HCT116 (cell line): Measurements from ENCODE around the gene KRT5. TPM values are rescaled to one million over a fixed set of nuclear protein-coding genes. Genes with fewer than 3 reads are reported as not detected.

Experiments
- ATAC-seq: fragments of 200-7000 bp; cut with Tn5 transposase; 2 replicates; pipeline ENCODE4 v1.9.1; 2020; ENCODE audit warnings: mild to moderate bottlenecking, moderate library complexity
- BruUV-seq: library from RNA; stranded (reverse); fragments of 400-500 nt; replicated peaks from 2 replicates; lab custom pipeline; 2021; lab: Mats Ljungman, UMichigan
- CTCF ChIA-PET: fragments of 300-600 bp; sonication (Branson Sonifier 250); formaldehyde crosslinking; loops from one replicate; lab custom pipeline; 2021; ENCODE audit warnings: antibody characterized with exemption; lab: Charles Lee
- POLR2A ChIA-PET: fragments of 300-600, 350-600 bp; sonication (Branson Sonifier 250); formaldehyde crosslinking; loops from one replicate; lab custom pipeline; 2021; ENCODE audit warnings: antibody characterized with exemption; lab: Charles Lee
- RAD21 ChIA-PET, 2 experiments: fragments of 300-600 bp; sonication (Branson Sonifier 250); formaldehyde crosslinking; loops; one replicate each; lab custom pipeline; 2023; ENCODE audit warnings: low total read pairs in 2 of 2; ENCODE audit not compliant: uncharacterized antibody in 2 of 2, unreplicated experiment in 2 of 2, low non-redundant PET in 1 of 2; lab: Charles Lee
- DNase-seq: peaks from one replicate; pipeline ENCODE4 v3.0.0-alpha.2; 2010; ENCODE audit warnings: low read depth, low spot score
- H2AFZ ChIP-seq: fragments of 200-600 bp; shearing (Covaris generic), sonication (generic); 2 replicates; pipeline ENCODE4 v1.6.1; 2017; ENCODE audit warnings: low read depth, mixed run types, mixed read lengths, antibody characterized with exemption, low read length; ENCODE audit not compliant: poor library complexity, severe bottlenecking
- H3K27ac ChIP-seq: 2 replicates; pipeline ENCODE4 v1.5.1; 2012; ENCODE audit warnings: low read depth, low read length
- H3K27me3 ChIP-seq: fragments of 200-600 bp; sonication (generic); 2 replicates; pipeline ENCODE4 v1.6.1; 2016; ENCODE audit warnings: mixed run types, low read length, mixed read lengths; ENCODE audit not compliant: insufficient read depth
- H3K36me3 ChIP-seq, 2 experiments: fragments of 200-500 bp in 1 of 2; fragments of 200-600 bp in 1 of 2; sonication (Bioruptor generic) in 1 of 2; sonication (generic) in 1 of 2; 2 replicates each; pipeline versions ENCODE4 v1.5.1 to v1.6.1; 2014 to 2016; ENCODE audit warnings: low read length in 2 of 2, inconsistent platforms in 1 of 2, mixed read lengths in 1 of 2, mixed run types in 1 of 2; ENCODE audit not compliant: insufficient read depth in 2 of 2, control insufficient read depth in 1 of 2
- H3K4me1 ChIP-seq, 2 experiments: fragments of 200-600 bp in 1 of 2; sonication (generic) in 1 of 2; 2 replicates each; pipeline versions ENCODE4 v1.5.1 to v1.6.1; 2012 to 2017; ENCODE audit warnings: low read length in 2 of 2, inconsistent platforms in 1 of 2, mild to moderate bottlenecking in 1 of 2, mixed read lengths in 1 of 2, mixed run types in 1 of 2, moderate library complexity in 1 of 2; ENCODE audit not compliant: insufficient read depth in 2 of 2, control insufficient read depth in 1 of 2
- H3K4me2 ChIP-seq: fragments of 200-600 bp; sonication (generic); 2 replicates; pipeline ENCODE4 v1.6.1; 2017; ENCODE audit warnings: mixed run types, low read length, mixed read lengths
- H3K4me3 ChIP-seq, 2 experiments: fragments of 200-600 bp in 1 of 2; sonication (generic) in 1 of 2; replicated peaks in 1 of 2; 2 replicates each; pipeline ENCODE4 v1.5.1; 2011 to 2016; ENCODE audit warnings: low read length in 2 of 2, control low read depth in 1 of 2, low read depth in 1 of 2, mild to moderate bottlenecking in 1 of 2, mixed read lengths in 1 of 2, mixed run types in 1 of 2
- H3K79me2 ChIP-seq: fragments of 200-600 bp; sonication (generic); 2 replicates; pipeline ENCODE4 v1.6.1; 2017; ENCODE audit warnings: mild to moderate bottlenecking, mixed run types, low read length, moderate library complexity, mixed read lengths; ENCODE audit not compliant: insufficient read depth
- H3K9ac ChIP-seq: fragments of 200-600 bp; sonication (generic); 2 replicates; pipeline ENCODE4 v1.6.1; 2016; ENCODE audit warnings: low read length, mixed read lengths
- H3K9me2 ChIP-seq: fragments of 200-600 bp; sonication (generic), shearing (Covaris generic); 2 replicates; pipeline ENCODE4 v1.6.1; 2017; ENCODE audit warnings: mixed run types, mild to moderate bottlenecking, moderate library complexity; ENCODE audit not compliant: insufficient read depth
- H3K9me3 ChIP-seq, 2 experiments: fragments of 200-500 bp in 1 of 2; fragments of 200-600 bp in 1 of 2; sonication (Bioruptor generic) in 1 of 2; sonication (generic) in 1 of 2; 2 replicates each; pipeline ENCODE4 v1.6.1; 2014 to 2017; ENCODE audit warnings: low read length in 2 of 2, mixed read lengths in 2 of 2, inconsistent platforms in 1 of 2, low read depth in 1 of 2, mild to moderate bottlenecking in 1 of 2, mixed run types in 1 of 2, moderate library complexity in 1 of 2; ENCODE audit not compliant: control insufficient read depth in 1 of 2, insufficient read depth in 1 of 2
- H4K20me1 ChIP-seq: fragments of 200-600 bp; sonication (generic), shearing (Covaris generic); 2 replicates; pipeline ENCODE4 v1.6.1; 2017; ENCODE audit warnings: mixed run types, mild to moderate bottlenecking, moderate library complexity; ENCODE audit not compliant: insufficient read depth
- CEBPB ChIP-seq: IDR thresholded peaks from 2 replicates; pipeline ENCODE4 v1.6.1; 2012; ENCODE audit warnings: low read depth
- EGR1 ChIP-seq: IDR thresholded peaks from 2 replicates; pipeline ENCODE4 v1.6.1; 2012; ENCODE audit warnings: low read depth
- ELF1 ChIP-seq: IDR thresholded peaks from 2 replicates; pipeline ENCODE4 v1.6.1; 2012; ENCODE audit warnings: low read depth, borderline replicate concordance
- EZH2 ChIP-seq: fragments of 200-600 bp; sonication (generic); IDR thresholded peaks from 2 replicates; pipeline ENCODE4 v1.6.1; 2017; ENCODE audit warnings: antibody characterized with exemption, mixed run types
- EZH2phosphoT487 ChIP-seq: fragments of 200-600 bp; IDR thresholded peaks from 2 replicates; pipeline ENCODE4 v1.6.1; 2018; ENCODE audit warnings: antibody characterized with exemption, borderline replicate concordance
- FOSL1 ChIP-seq: IDR thresholded peaks from 2 replicates; pipeline ENCODE4 v1.6.1; 2012; ENCODE audit warnings: low read depth
- JUND ChIP-seq: IDR thresholded peaks from 2 replicates; pipeline ENCODE4 v1.6.1; 2012
- POLR2A ChIP-seq: IDR thresholded peaks from 2 replicates; pipeline ENCODE4 v1.7.0; 2011; ENCODE audit warnings: borderline replicate concordance; ENCODE audit not compliant: insufficient read depth, insufficient read length; ENCODE audit errors: extremely low read depth
- SRF ChIP-seq: IDR thresholded peaks from 2 replicates; pipeline ENCODE4 v1.6.1; 2012; ENCODE audit warnings: low read depth
- TCF7L2 ChIP-seq: IDR thresholded peaks from 2 replicates; pipeline ENCODE4 v1.7.0; 2011; ENCODE audit warnings: borderline replicate concordance, inconsistent platforms; ENCODE audit not compliant: insufficient read depth, insufficient read length; ENCODE audit errors: extremely low read depth
- ZNF274 ChIP-seq: fragments of 200-500 bp; sonication (Bioruptor generic); IDR thresholded peaks from 2 replicates; pipeline ENCODE4 v1.6.1; 2014; ENCODE audit warnings: mild to moderate bottlenecking, low read depth, low read length, inconsistent platforms
- intact Hi-C: fragments of 100-400 bp; cut with micrococcal nuclease; formaldehyde crosslinking; loops from 2 replicates; pipeline ENCODE4 v1.10.0; 2022
- total RNA-seq: library from RNA; stranded (reverse); gene quantifications from one replicate; pipeline ENCODE4 v1.2.1, GENCODE V29; 2021; ENCODE audit not compliant: unreplicated experiment
- TF ChIP-seq, protein P1 (sequence below), 3 experiments: fragments of 200-600 bp in 1 of 3; sonication (generic) in 1 of 3; IDR thresholded peaks in 2 of 3; conservative IDR thresholded peaks in 1 of 3; 2 replicates each; pipeline ENCODE4 v1.5.1; 2012 to 2017; ENCODE audit warnings: low read depth in 2 of 3, low read length in 2 of 3, antibody characterized with exemption in 1 of 3, borderline replicate concordance in 1 of 3, control low read depth in 1 of 3, mild to moderate bottlenecking in 1 of 3, mixed read lengths in 1 of 3, mixed run types in 1 of 3, moderate library complexity in 1 of 3; ENCODE audit not compliant: insufficient read depth in 1 of 3
- TF ChIP-seq, protein P2 (sequence below): IDR thresholded peaks from 2 replicates; pipeline ENCODE4 v1.6.1; 2012

KRT5 gene
- total RNA-seq, 1 experiment from 2014 or later = 0.44 TPM

DNA sequence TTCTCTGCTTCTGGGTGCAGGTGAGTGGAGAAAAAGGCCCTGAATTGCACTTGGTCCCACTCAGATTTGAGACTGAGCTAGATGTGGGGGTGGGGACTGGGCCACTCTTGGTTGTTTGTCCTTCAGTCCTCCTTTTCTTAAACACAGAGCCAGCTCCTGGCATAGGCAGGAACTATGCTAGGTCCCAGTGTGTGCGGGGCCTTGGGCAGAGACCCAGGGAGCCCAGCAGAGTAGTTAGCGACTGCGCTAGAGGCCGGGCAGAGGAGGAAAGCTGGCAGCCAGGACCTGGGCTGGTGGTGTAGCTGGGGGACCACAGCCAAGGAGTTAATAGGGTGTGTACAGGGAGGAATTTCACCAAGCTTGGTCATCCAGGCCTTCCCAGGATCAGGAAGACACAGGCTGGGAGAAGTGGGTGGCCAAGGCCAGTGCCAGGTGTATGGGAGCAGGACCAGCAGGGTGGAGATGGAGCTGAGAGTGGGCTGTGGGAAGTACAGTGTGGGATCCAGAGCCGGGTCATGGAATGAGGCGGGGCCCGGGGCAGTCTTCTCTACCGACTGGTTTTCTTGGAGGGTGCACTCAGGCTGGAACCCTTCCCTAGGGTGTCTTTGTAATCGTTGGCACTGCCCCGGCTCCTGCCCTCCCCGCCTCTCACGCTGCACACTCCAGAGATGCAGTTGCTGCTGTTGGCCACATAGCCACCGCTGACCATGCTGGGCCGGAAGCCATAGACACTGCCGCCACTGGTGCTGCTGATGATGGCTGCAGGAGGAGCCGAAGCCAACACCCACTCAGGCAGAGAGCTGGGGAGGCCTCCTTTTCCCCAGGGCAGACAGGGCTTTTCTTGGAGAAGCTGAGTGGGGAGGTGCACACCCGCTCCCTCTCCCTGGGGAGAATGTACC, 24.0 kb upstream of the KRT5 start:
- Histone ChIP-seq H3K4me3 (no peak overlapping the region), H3K9ac (no peak overlapping the region), H3K27me3 (no peaks in the 10 kb centered on the region), H2AFZ (no peak overlapping the region), H3K27ac (no peak overlapping the region), H3K4me2 (no peak overlapping the region), H3K79me2 (no peaks in the 10 kb centered on the region), H4K20me1 (no peaks in the 10 kb centered on the region), H3K9me2 (no peaks in the 10 kb centered on the region)
- BruUV-seq = no TSS peak
- ChIA-PET CTCF (interaction anchor here (0.6 to 2.0 kb wide), 3 partner anchors 149 to 323 kb away, joined by 3 to 10 read pairs (median 4); no protein-coding TSS in a partner anchor), POLR2A (no interaction called here), RAD21 (no interaction called here)
- intact Hi-C loops = no loop called here
- DNase-seq (no peak), ATAC-seq (peak; percentile 70)
- TF ChIP-seq CEBPB = no peak
- TF ChIP-seq, protein P1, sequence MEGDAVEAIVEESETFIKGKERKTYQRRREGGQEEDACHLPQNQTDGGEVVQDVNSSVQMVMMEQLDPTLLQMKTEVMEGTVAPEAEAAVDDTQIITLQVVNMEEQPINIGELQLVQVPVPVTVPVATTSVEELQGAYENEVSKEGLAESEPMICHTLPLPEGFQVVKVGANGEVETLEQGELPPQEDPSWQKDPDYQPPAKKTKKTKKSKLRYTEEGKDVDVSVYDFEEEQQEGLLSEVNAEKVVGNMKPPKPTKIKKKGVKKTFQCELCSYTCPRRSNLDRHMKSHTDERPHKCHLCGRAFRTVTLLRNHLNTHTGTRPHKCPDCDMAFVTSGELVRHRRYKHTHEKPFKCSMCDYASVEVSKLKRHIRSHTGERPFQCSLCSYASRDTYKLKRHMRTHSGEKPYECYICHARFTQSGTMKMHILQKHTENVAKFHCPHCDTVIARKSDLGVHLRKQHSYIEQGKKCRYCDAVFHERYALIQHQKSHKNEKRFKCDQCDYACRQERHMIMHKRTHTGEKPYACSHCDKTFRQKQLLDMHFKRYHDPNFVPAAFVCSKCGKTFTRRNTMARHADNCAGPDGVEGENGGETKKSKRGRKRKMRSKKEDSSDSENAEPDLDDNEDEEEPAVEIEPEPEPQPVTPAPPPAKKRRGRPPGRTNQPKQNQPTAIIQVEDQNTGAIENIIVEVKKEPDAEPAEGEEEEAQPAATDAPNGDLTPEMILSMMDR (IDR thresholded peaks at IDR 0.05 in 2 of 3, conservative IDR thresholded peaks at IDR 0.05 in 1 of 3; ENCODE audit: borderline replicate concordance in 1 of 3, insufficient read depth in 1 of 3, low read depth in 2 of 3, low read length in 2 of 3) = peak in 1 of 3 experiments; percentile 10; a peak in 1 of 6 replicates
- TF ChIP-seq, all 23 proteins: peak for 1
- Histone ChIP-seq H3K9me3 (no peaks in the 10 kb centered on the region), H3K36me3 (no peaks in the 10 kb centered on the region), H3K4me1 (peaks cover 3 to 13% of the 10 kb centered on the region in 2 experiments; a peak in 3 of 4 replicates)

DNA sequence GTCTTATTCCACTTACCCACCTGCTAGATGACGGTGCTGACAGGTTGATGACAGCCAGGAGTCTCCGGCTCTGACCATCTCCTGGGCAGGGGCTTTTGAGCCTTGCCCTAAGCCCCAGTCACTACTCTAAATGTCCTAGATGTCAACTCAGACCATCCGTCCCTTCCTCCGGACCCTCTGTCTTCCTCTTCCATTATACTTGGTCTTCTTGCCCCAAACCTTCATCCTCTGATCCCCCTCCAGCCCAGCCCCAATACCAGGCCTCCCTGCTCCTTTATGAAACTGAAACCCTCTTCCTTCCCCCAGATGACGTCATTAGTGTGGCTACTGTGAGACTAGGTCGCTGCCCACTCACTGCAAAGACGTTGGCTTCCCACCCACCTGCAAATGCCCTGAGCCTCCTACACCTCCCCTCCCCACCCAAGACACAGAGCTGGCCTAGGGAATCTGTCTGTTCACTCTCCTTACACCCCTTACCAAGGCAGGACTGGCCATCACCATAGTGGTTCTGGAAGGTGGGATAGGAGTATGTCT, 22.7 kb upstream of the KRT5 start:
- Histone ChIP-seq H4K20me1 (no peaks in the 10 kb centered on the region), H3K9ac (no peak overlapping the region), H3K4me2 (no peak overlapping the region), H3K27ac (no peak overlapping the region), H3K36me3 (no peaks in the 10 kb centered on the region), H3K27me3 (no peaks in the 10 kb centered on the region), H3K4me1 (peaks cover 13 to 21% of the 10 kb centered on the region in 2 experiments), H3K79me2 (no peaks in the 10 kb centered on the region), H2AFZ (no peak overlapping the region)
- ChIA-PET RAD21 (no interaction called here), CTCF (no interaction called here)
- no TSS peak for BruUV-seq
- intact Hi-C loops = no loop called here
- ATAC-seq (no peak), DNase-seq (no peak)
- TF ChIP-seq EZH2 = no peak
- TF ChIP-seq FOSL1 = no peak
- no peak for TF ChIP-seq ELF1
- TF ChIP-seq TCF7L2 = no peak
- no peak for TF ChIP-seq EGR1
- no peak for TF ChIP-seq SRF
- TF ChIP-seq, protein P2, sequence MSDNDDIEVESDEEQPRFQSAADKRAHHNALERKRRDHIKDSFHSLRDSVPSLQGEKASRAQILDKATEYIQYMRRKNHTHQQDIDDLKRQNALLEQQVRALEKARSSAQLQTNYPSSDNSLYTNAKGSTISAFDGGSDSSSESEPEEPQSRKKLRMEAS = no peak
- no peak for TF ChIP-seq JUND
- TF ChIP-seq EZH2phosphoT487 = no peak
- no peak for TF ChIP-seq POLR2A
- no peak for TF ChIP-seq ZNF274
- no peak for TF ChIP-seq CEBPB
- TF ChIP-seq, all 23 proteins: peak for 0
- Histone ChIP-seq H3K9me2 (no peaks in the 10 kb centered on the region), H3K4me3 (no peak overlapping the region), H3K9me3 (no peaks in the 10 kb centered on the region)
- POLR2A ChIA-PET = no interaction called here
